Aorta (tissue), 5 donors: ENCODE data around the gene SMYD3. TPM values are rescaled to one million over a fixed set of nuclear protein-coding genes. Genes with fewer than 3 reads are reported as not detected.

Source experiments
- ATAC-seq: fragments of 200-7000 bp; cut with Tn5 transposase; one replicate; pipeline ENCODE4 v1.9.1; 2022; ENCODE audit warnings: moderate library complexity; ENCODE audit not compliant: low FRiP score
- DNase-seq, 2 donors: peaks; one replicate each; pipeline ENCODE4 v3.0.0-alpha.2; 2020
- H3K27ac ChIP-seq, 2 donors: one replicate each; pipeline ENCODE4 v1.5.1; 2013; ENCODE audit warnings: low read length in 2 of 2, mild to moderate bottlenecking in 2 of 2, moderate library complexity in 2 of 2, control low read depth in 1 of 2, inconsistent platforms in 1 of 2, low read depth in 1 of 2
- H3K27me3 ChIP-seq, 2 donors: one replicate each; pipeline ENCODE4 v1.6.1; 2013; ENCODE audit warnings: control low read depth in 1 of 2, low read length in 1 of 2, mild to moderate bottlenecking in 1 of 2, moderate library complexity in 1 of 2; ENCODE audit not compliant: insufficient read depth in 2 of 2, control insufficient read depth in 1 of 2
- H3K36me3 ChIP-seq, 2 donors: one replicate each; pipeline ENCODE4 v1.6.1; 2013; ENCODE audit warnings: control low read depth in 1 of 2, low read length in 1 of 2, mild to moderate bottlenecking in 1 of 2; ENCODE audit not compliant: insufficient read depth in 2 of 2, control insufficient read depth in 1 of 2
- H3K4me1 ChIP-seq, 2 donors: one replicate each; pipeline ENCODE4 v1.6.1; 2013; ENCODE audit warnings: low read length in 2 of 2, control low read depth in 1 of 2, mild to moderate bottlenecking in 1 of 2, moderate library complexity in 1 of 2; ENCODE audit not compliant: insufficient read depth in 2 of 2, control insufficient read depth in 1 of 2
- H3K4me3 ChIP-seq, 2 donors: one replicate each; pipeline ENCODE4 v1.5.1; 2013; ENCODE audit warnings: low read length in 2 of 2, control low read depth in 1 of 2, mild to moderate bottlenecking in 1 of 2
- H3K9me3 ChIP-seq: one replicate; pipeline ENCODE4 v1.6.1; 2013; ENCODE audit warnings: mild to moderate bottlenecking, low read length; ENCODE audit not compliant: control insufficient read depth
- WGBS, 2 donors: extraction: QIAGEN DNeasy Blood & Tissue Kit; methylation state at CpG; one replicate each; pipeline ENCODE4 v1.1.7; 2013; 5-methylcytosine and 5-hydroxymethylcytosine counted together
- intact Hi-C, 2 donors: fragments of 100-400 bp; cut with DNase I; formaldehyde crosslinking; loops; one replicate each; pipeline versions ENCODE4 v1.14.2 to v1.15.0; 2022
- polyA plus RNA-seq, 2 donors: library from polyadenylated mRNA; stranded (reverse); fragments of 200-250 nt; gene quantifications; one replicate each; pipeline ENCODE4 v1.2.3, GENCODE V29; 2013
- total RNA-seq, 2 donors: library from RNA; stranded (reverse); fragmentation: NEBNext Ultra II Directional; extraction: Animal tissue kit (Norgen Biotek cat#: 25700); gene quantifications; one replicate each; pipeline ENCODE4 v1.2.1, GENCODE V29; 2021
- donor health status: healthy with polysubstance abuse.
- donor health status: Bipolar disorder and iron deficiency.
- donor health status: DM: no; HTN: no; CAD: no.
- donor health status: DM: no; HTN: no; CAD: no.
- donor health status: DM: yes; HTN: yes; CAD: no.

SMYD3 gene
- total and polyA plus RNA-seq, 4 donors: 6.0 to 29.1 (median 11.1) TPM

- intact Hi-C loops: no loop called here
- 77 to 83% methylated on average over 6 of the region's 6 CpGs for WGBS, 2 donors
These were observed 206.2 kb downstream of the SMYD3 start for GRCh38 chr1:246300626-246301549.

GRCh38 chr1:246297279-246298265 is 209.5 kb downstream of the SMYD3 start:
- WGBS, 2 donors: 80 to 81% methylated on average over 5 of the region's 5 CpGs
- no peak overlapping the region for H3K4me3 ChIP-seq
- ATAC-seq (no peak), DNase-seq (no peak)
- H3K36me3 ChIP-seq: no peaks in the 10 kb centered on the region
- no peaks in the 10 kb centered on the region for H3K9me3 ChIP-seq
- no peak overlapping the region for H3K27ac ChIP-seq
- intact Hi-C loops: no loop called here
- H3K27me3 ChIP-seq: no peaks in the 10 kb centered on the region
- no peaks in the 10 kb centered on the region for H3K4me1 ChIP-seq

More at GRCh38 chr1:246300626-246301549, 206.2 kb downstream of the SMYD3 start:
- H3K4me3 ChIP-seq: no peak overlapping the region
- no peak for ATAC-seq
- H3K9me3 ChIP-seq: no peaks in the 10 kb centered on the region
- no peaks in the 10 kb centered on the region for H3K36me3 ChIP-seq
- no peaks in the 10 kb centered on the region for H3K4me1 ChIP-seq
- H3K27me3 ChIP-seq: no peaks in the 10 kb centered on the region
- H3K27ac ChIP-seq: no peak overlapping the region
- DNase-seq: no peak

GRCh38 chr1:246295968-246296367 is 211.1 kb downstream of the SMYD3 start:
- DNase-seq (no peak), ATAC-seq (no peak)
- intact Hi-C loops: no loop called here

GRCh38 chr1:246295340-246295739 is 211.7 kb downstream of the SMYD3 start:
- 55 to 67% methylated on average over 2 of the region's 2 CpGs for WGBS, 2 donors
- no peak overlapping the region for H3K27ac ChIP-seq
- no peaks in the 10 kb centered on the region for H3K36me3 ChIP-seq
- H3K4me1 ChIP-seq: no peaks in the 10 kb centered on the region
- DNase-seq (no peak), ATAC-seq (no peak)
- intact Hi-C loops: no loop called here
- no peaks in the 10 kb centered on the region for H3K9me3 ChIP-seq
- no peak overlapping the region for H3K4me3 ChIP-seq
- no peaks in the 10 kb centered on the region for H3K27me3 ChIP-seq

More at GRCh38 chr1:246295968-246296367, 211.1 kb downstream of the SMYD3 start:
- Histone ChIP-seq H3K4me1 (no peaks in the 10 kb centered on the region), H3K36me3 (no peaks in the 10 kb centered on the region), H3K9me3 (no peaks in the 10 kb centered on the region), H3K4me3 (no peak overlapping the region), H3K27ac (no peak overlapping the region), H3K27me3 (no peaks in the 10 kb centered on the region)
- WGBS, 2 donors: 59 to 71% methylated on average over 5 of the region's 5 CpGs

DNA sequence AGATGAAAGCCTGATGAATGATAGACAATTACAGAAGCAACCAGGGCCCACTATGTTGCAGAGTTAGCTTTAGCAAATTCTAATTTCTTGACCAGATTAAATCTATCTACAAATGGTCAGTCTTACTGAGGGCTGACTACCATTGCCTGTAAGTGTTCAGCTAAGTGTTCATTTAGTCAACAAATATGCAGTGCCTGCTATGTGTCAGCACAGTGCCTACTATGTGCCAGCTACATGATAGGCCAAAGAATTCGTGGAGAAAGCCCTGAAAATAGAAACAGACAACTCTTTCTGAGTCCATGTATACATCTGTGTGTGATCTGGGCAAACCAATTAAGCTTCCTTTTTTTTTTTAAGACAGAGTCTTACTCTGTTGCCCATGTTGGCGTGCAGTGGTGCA is 212.8 kb downstream of the SMYD3 start:
- ATAC-seq (no peak), DNase-seq (no peak)
- no peaks in the 10 kb centered on the region for H3K9me3 ChIP-seq
- H3K4me1 ChIP-seq: no peaks in the 10 kb centered on the region
- intact Hi-C loops: no loop called here
- H3K4me3 ChIP-seq: no peak overlapping the region
- H3K27ac ChIP-seq: no peak overlapping the region
- 88 to 89% methylated on average over 2 of the region's 2 CpGs for WGBS, 2 donors
- H3K36me3 ChIP-seq: no peaks in the 10 kb centered on the region
- no peaks in the 10 kb centered on the region for H3K27me3 ChIP-seq

- Histone ChIP-seq H3K36me3 (no peaks in the 10 kb centered on the region), H3K4me1 (no peaks in the 10 kb centered on the region), H3K9me3 (no peaks in the 10 kb centered on the region), H3K27me3 (no peaks in the 10 kb centered on the region), H3K4me3 (no peak overlapping the region), H3K27ac (no peak overlapping the region)
- ATAC-seq (no peak), DNase-seq (no peak)
- intact Hi-C loops: no loop called here
- 87 to 91% methylated on average over 8 of the region's 8 CpGs for WGBS, 2 donors
These were observed 213.5 kb downstream of the SMYD3 start for GRCh38 chr1:246293366-246294121.

- Histone ChIP-seq H3K4me1 (no peaks in the 10 kb centered on the region), H3K27ac (no peak overlapping the region), H3K36me3 (no peaks in the 10 kb centered on the region), H3K4me3 (no peak overlapping the region), H3K9me3 (no peaks in the 10 kb centered on the region), H3K27me3 (no peaks in the 10 kb centered on the region)
- intact Hi-C loops: no loop called here
- DNase-seq: no peak
- 66 to 77% methylated on average over 1 of the region's 1 CpG for WGBS, 2 donors
- no peak for ATAC-seq
These were observed 214.5 kb downstream of the SMYD3 start for GRCh38 chr1:246292571-246292970.

DNA sequence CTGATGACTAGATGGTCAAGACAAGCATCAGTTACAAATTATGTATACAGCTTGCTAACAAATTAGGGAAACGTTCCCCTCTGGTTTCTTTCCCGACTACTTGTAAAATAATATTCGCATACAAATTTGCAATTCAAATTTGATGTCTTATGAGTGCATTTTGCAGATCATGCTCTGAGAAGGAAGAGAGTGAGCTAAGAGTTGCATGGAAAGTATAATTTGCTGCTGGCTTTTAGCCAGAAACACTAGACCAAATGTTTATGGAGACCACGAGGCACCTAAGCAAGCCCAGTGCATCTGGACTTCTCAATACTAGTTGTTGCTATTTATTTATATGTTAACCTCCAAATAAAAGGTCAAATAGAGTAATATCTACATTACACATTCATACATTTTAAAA is 216.0 kb downstream of the SMYD3 start:
- intact Hi-C loops: no loop called here
- Histone ChIP-seq H3K36me3 (no peaks in the 10 kb centered on the region), H3K27me3 (no peaks in the 10 kb centered on the region), H3K4me1 (no peaks in the 10 kb centered on the region), H3K27ac (no peak overlapping the region), H3K9me3 (no peaks in the 10 kb centered on the region), H3K4me3 (no peak overlapping the region)
- no peak for ATAC-seq
- 66 to 70% methylated on average over 4 of the region's 4 CpGs for WGBS, 2 donors
- DNase-seq: no peak
